ENCODE data around the gene ZNF22.

The ZNF22 gene

DNA sequence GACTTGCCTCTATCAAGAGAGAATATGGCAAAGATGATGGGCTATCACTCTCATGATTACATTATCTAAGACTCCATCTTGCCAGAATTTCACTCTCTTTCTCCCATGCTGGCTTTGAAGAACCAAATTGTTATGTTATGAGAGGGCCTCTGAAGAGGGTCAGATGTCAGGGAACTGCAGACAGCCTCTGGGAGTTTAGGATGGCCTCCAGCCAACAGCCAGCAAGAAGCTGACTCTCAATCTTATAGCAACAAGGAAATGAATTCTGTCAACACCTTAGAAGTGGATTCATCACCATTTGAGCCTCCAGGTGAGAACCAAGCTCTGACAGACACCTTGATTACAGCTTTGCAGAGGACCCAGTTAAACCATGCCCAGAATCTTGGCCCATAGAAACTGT, 33.6 kb downstream of the ZNF22 start:
- TF ChIP-seq, protein P1, sequence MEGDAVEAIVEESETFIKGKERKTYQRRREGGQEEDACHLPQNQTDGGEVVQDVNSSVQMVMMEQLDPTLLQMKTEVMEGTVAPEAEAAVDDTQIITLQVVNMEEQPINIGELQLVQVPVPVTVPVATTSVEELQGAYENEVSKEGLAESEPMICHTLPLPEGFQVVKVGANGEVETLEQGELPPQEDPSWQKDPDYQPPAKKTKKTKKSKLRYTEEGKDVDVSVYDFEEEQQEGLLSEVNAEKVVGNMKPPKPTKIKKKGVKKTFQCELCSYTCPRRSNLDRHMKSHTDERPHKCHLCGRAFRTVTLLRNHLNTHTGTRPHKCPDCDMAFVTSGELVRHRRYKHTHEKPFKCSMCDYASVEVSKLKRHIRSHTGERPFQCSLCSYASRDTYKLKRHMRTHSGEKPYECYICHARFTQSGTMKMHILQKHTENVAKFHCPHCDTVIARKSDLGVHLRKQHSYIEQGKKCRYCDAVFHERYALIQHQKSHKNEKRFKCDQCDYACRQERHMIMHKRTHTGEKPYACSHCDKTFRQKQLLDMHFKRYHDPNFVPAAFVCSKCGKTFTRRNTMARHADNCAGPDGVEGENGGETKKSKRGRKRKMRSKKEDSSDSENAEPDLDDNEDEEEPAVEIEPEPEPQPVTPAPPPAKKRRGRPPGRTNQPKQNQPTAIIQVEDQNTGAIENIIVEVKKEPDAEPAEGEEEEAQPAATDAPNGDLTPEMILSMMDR (IDR thresholded peaks at IDR 0.05; ENCODE audit: low read depth, low read length, missing control alignments): no peak
- no peak overlapping the region for H3K4me3 ChIP-seq (ENCODE audit: low read depth, low read length)
- DNase-seq (ENCODE audit: low read depth): no peak

DNA sequence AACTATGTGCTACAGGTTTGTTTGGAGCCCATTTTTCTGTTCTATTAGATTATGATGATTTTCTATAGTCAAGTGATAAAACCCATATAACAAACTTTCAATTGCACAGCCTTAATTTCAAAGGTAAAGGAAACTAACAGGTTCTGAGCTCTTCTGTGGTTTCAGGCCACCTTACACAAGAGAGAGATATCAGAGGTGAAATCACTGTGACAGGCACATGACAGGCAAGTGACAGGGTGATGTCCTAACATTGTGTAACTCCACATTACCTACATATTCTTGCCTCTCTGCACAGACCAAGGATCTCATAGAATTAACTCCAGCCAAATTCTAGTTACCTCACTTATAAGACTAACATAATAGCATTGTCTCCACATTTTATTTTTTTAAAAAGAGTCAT, 35.0 kb downstream of the ZNF22 start:
- no peak for DNase-seq (ENCODE audit: low read depth)
- TF ChIP-seq, protein P1 (IDR thresholded peaks at IDR 0.05; ENCODE audit: low read depth, low read length, missing control alignments): no peak
- H3K4me3 ChIP-seq (ENCODE audit: low read depth, low read length): no peak overlapping the region

DNA sequence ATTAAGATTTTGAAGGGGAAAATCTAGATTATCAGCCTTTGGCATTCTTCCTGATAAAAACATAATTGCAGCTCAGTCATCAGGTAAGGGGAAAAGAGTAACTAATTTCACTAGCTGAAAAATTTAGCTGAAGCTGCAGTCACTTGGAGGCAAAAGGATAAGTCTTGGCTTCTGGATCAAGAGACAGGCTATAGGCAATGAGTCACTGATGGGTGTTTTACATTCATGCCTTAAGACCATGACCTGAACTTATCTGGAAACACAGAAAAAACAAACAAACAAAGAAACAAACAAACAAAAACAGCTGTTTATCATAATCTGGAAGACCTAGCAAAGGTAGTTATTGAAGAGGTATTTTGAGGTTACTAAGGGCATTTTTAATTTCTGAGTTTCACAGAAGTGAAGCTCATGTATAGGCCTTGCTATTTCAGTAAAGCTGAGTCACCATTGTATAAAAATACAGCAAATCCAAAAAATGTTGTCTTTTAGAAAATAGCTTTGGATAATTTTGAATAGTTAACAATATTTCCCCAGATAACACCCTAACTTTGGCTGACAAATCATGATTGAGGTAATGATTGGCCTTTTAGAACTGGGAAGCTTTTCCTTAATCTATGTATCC, 40.3 kb downstream of the ZNF22 start:
- no peak for DNase-seq (ENCODE audit: low read depth)
- TF ChIP-seq, protein P1 (IDR thresholded peaks at IDR 0.05; ENCODE audit: low read depth, low read length, missing control alignments): no peak
- H3K4me3 ChIP-seq (ENCODE audit: low read depth, low read length): no peak overlapping the region

DNA sequence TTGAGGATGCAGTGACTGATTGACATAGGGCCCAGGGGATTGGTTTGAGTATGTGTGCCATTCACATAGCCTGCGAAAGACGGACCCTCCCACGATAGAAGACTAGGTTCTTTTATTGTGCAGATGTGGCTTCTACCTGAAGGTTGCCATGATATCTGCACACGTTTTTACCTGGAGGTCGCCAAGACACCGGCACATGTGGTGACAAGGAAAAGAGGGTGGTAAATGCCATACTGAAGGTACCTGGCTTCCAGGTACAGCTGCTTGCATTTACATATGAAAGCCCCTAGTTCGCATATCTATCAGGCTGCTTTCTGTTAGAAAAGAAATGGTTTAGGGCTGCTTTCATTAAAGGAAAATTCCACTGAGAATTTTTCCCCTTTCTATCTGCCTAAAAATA, 43.6 kb downstream of the ZNF22 start:
- TF ChIP-seq, protein P1 (IDR thresholded peaks at IDR 0.05; ENCODE audit: low read depth, low read length, missing control alignments): no peak

GRCh38 chr10:45050551-45051235, 50.0 kb downstream of the ZNF22 start:
- DNase-seq (ENCODE audit: low read depth): no peak
- TF ChIP-seq, protein P1 (IDR thresholded peaks at IDR 0.05; ENCODE audit: low read depth, low read length, missing control alignments): no peak

More for the DNA sequence above, 43.6 kb downstream of the ZNF22 start:
- H3K4me3 ChIP-seq (ENCODE audit: low read depth, low read length): no peak overlapping the region
- no peak for DNase-seq (ENCODE audit: low read depth)

GRCh38 chr10:45052700-45053099, 52.0 kb downstream of the ZNF22 start:
- no peak overlapping the region for H3K4me3 ChIP-seq (ENCODE audit: low read depth, low read length)
- DNase-seq (ENCODE audit: low read depth): no peak
- TF ChIP-seq, protein P1 (IDR thresholded peaks at IDR 0.05; ENCODE audit: low read depth, low read length, missing control alignments): no peak

More at GRCh38 chr10:45050551-45051235, 50.0 kb downstream of the ZNF22 start:
- H3K4me3 ChIP-seq (ENCODE audit: low read depth, low read length): no peak overlapping the region

All from GM12864 (cell line).